Activated CD8-positive, alpha-beta memory T cell treated with anti-CD3 and anti-CD28 coated beads, Interleukin-2, amount 10 ng/mL, durations not matched to agents 7 days and 5 days (primary cell): Measurements from ENCODE around the gene KLHL12. TPM values are rescaled to one million over a fixed set of nuclear protein-coding genes. Genes with fewer than 3 reads are reported as not detected.

ENCODE experiments used
- ATAC-seq: fragments of 150-1000 bp; cut with Tn5 transposase; one replicate; pipeline ENCODE4 v1.10.0; 2021; ENCODE audit warnings: moderate library complexity
- CTCF ChIA-PET: fragments of 350-600 bp; sonication (Branson Sonifier 250); formaldehyde crosslinking; loops from one replicate; lab custom pipeline; 2021; ENCODE audit warnings: antibody characterized with exemption; lab: Charles Lee
- DNase-seq: peaks from one replicate; pipeline ENCODE4 v3.0.0-alpha.2; 2020
- H3K27ac Mint-ChIP-seq: one replicate; pipeline ENCODE4 v1.8.0; 2021; ENCODE audit warnings: mild to moderate bottlenecking, mixed read lengths
- H3K27me3 Mint-ChIP-seq: one replicate; pipeline ENCODE4 v1.8.0; 2021; ENCODE audit warnings: mixed read lengths
- H3K36me3 Mint-ChIP-seq: one replicate; pipeline ENCODE4 v1.8.0; 2021; ENCODE audit warnings: mild to moderate bottlenecking, mixed read lengths
- H3K4me1 Mint-ChIP-seq: one replicate; pipeline ENCODE4 v1.8.0; 2021; ENCODE audit warnings: mixed read lengths
- H3K4me3 Mint-ChIP-seq: one replicate; pipeline ENCODE4 v1.8.0; 2021; ENCODE audit warnings: mild to moderate bottlenecking, moderate library complexity, mixed read lengths
- H3K9me3 Mint-ChIP-seq: one replicate; pipeline ENCODE4 v1.8.0; 2022; ENCODE audit warnings: low read depth, mixed read lengths
- total RNA-seq, 2 experiments: library from RNA; stranded (reverse); gene quantifications; one replicate each; pipeline ENCODE4 v1.2.3, GENCODE V29; 2021

The KLHL12 gene
- 10 to 100 TPM; 30.8 to 32.7 TPM for total RNA-seq

DNA sequence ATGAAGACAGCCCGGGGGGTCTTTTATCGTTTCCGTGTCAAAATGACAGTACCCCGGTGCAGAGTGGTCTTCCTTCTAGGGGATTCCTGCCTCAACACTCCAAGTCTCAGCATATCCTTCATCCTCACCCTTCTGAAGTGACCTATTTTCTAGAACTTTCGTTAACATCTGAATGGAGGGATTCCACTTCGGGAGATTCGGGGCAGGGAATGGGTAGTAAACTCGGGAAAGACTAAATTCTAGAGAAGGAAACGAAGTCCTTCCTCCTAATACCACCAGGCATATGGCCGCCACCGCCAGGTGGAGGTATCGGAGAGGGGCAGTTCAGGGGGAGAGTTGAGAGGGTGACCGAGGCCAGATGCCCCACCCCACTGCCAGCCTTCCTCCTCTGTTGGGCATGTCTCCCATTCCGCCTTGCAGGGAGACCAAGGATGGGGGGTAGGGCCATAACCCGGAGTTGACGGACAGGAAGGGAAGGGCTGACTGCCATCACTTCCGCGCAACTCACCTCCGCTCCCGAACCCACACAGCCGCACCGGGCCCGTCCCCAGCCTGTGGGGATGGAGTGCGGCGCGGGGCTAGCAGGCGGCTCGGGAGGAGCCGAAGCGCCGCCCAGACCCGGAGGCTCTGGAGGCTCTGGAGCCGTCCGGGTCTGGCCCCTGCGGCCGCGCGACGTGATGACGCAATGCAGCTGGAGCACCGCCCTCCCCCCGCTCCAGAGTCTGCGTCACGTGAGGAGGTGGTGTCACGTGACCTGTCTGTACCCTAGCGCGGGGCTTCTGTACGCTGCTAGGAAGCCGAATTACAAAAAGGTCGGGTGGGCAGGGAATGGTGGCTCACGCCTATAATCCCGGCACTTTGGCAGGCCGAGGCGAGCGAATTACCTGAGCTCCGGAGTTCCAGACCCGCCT lies at the start of gene KLHL12:
TSS of gene KLHL12 (minus strand) at position 654 of the 911 bp plus-strand sequence. CDS start 2,072 bp downstream, outside the sequence.
- peaks cover 7% of the 10 kb centered on the region for H3K27me3 Mint-ChIP-seq
- H3K4me3 Mint-ChIP-seq, result peak within 1 kb of the TSS; percentile 92
- ATAC-seq, result peak; percentile 97
- peak within 1 kb of the TSS; percentile 93 for H3K27ac Mint-ChIP-seq
- peaks cover 29% of the 10 kb centered on the region for H3K4me1 Mint-ChIP-seq
- CTCF ChIA-PET, result interaction anchor here (0.6 to 2.5 kb wide), 10 partner anchors 15 to 75 kb away, joined by 3 to 9 read pairs (median 4); no protein-coding TSS in a partner anchor
- H3K9me3 Mint-ChIP-seq, result no peaks in the 10 kb centered on the region
- DNase-seq, result peak; percentile 97
- peaks cover 16% of the 10 kb centered on the region for H3K36me3 Mint-ChIP-seq

DNA sequence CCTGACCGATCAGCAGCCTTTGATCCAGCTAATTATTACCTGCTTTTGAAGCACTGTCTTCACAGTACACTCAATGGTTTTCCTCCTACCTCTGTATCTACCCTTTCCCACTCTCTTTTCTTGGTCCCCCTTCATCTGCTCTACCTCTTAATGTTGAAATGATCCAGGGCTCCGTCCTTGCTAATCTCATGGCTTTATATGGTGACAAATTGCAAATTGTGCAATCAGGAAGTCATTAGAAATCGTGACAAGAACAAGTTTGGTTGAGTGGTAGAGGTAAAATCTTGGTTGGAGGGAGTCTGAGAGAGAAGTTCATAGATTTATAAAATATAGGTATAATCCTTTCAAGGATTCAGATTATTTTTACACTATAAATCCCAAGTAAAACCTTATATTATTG lies 49.6 kb upstream of the KLHL12 start:
- Mint-ChIP-seq H3K27ac (no peak overlapping the region), H3K4me3 (no peak overlapping the region), H3K9me3 (no peaks in the 10 kb centered on the region), H3K36me3 (no peaks in the 10 kb centered on the region), H3K4me1 (no peaks in the 10 kb centered on the region), H3K27me3 (peaks cover 50% of the 10 kb centered on the region)
- ATAC-seq (no peak), DNase-seq (no peak)
- CTCF ChIA-PET, result no interaction called here

DNA sequence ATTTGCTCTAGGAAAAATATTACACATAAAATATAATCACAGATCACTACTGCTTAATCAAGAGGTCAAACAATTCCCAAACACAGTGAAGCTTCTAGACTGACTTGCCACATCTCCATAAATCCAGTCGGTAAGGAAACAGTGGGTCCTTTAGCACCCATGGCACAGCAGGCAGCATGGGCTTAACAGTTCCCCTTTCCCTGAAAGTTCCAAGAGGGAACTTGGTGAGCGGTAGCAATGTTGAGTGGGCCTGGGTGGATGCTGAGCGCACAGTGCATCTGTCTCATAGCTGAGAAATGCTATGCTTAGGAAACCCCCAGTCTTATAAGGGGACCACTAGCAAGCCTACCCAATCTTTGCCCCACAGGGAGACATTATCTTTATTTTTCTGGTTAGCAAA lies 47.8 kb upstream of the KLHL12 start:
- Mint-ChIP-seq H3K4me1 (no peaks in the 10 kb centered on the region), H3K4me3 (no peak overlapping the region), H3K9me3 (no peaks in the 10 kb centered on the region), H3K27me3 (peaks cover 45% of the 10 kb centered on the region), H3K27ac (no peak overlapping the region), H3K36me3 (no peaks in the 10 kb centered on the region)
- ATAC-seq, result no peak
- CTCF ChIA-PET, result no interaction called here
- no peak for DNase-seq

- ATAC-seq, result no peak
- H3K4me1 Mint-ChIP-seq, result peaks cover 17% of the 10 kb centered on the region
- no peak overlapping the region for H3K4me3 Mint-ChIP-seq
- CTCF ChIA-PET, result interaction anchor here (0.9 to 1.5 kb wide), 4 partner anchors 12 to 45 kb away, joined by 3 read pairs; partner anchors contain the start of gene KLHL12
- H3K9me3 Mint-ChIP-seq, result no peaks in the 10 kb centered on the region
- DNase-seq, result no peak
- H3K27ac Mint-ChIP-seq, result no peak overlapping the region
- H3K36me3 Mint-ChIP-seq, result no peaks in the 10 kb centered on the region
- peaks cover 21% of the 10 kb centered on the region for H3K27me3 Mint-ChIP-seq
These were observed 45.0 kb upstream of the KLHL12 start for GRCh38 chr1:202972046-202972445.

DNA sequence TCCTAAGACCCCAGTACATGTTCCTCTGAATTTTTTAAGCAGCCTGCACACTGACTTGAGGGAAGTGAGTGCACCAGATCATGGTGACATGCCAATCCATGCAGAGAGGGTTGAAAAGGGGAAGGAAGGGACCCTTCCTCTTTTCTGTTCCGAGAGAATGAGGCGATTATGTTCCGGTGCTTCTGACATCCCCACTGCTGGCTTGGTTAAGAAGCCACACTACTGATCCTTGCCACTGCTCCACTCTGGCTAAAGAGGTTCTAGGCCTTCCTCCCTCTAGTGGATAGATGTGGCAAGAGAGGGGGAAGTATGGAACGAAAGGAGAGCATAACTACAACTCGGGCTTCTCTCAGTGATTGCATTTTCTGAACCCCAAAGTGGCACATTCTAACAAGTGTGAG lies 41.9 kb upstream of the KLHL12 start:
- Mint-ChIP-seq H3K27ac (no peak overlapping the region), H3K9me3 (no peaks in the 10 kb centered on the region), H3K36me3 (no peaks in the 10 kb centered on the region), H3K27me3 (peaks cover 5% of the 10 kb centered on the region), H3K4me1 (peaks cover 25% of the 10 kb centered on the region), H3K4me3 (no peak overlapping the region)
- ATAC-seq (peak; percentile 32), DNase-seq (peak; percentile 52)
- CTCF ChIA-PET, result interaction anchor here (1.2 to 1.6 kb wide), 5 partner anchors 14 to 57 kb away, joined by 4 to 9 read pairs (median 4); partner anchors contain the start of gene KLHL12

GRCh38 chr1:202968351-202968750 lies 41.3 kb upstream of the KLHL12 start:
- CTCF ChIA-PET, result interaction anchor here (0.7 to 3.2 kb wide), 15 partner anchors 9 to 313 kb away, joined by 3 to 14 read pairs (median 4); partner anchors contain the start of gene KLHL12
- Mint-ChIP-seq H3K36me3 (no peaks in the 10 kb centered on the region), H3K27ac (no peak overlapping the region), H3K4me3 (peak overlapping the region; percentile 85), H3K27me3 (no peaks in the 10 kb centered on the region), H3K4me1 (peaks cover 25% of the 10 kb centered on the region), H3K9me3 (no peaks in the 10 kb centered on the region)
- DNase-seq, result no peak
- no peak for ATAC-seq

DNA sequence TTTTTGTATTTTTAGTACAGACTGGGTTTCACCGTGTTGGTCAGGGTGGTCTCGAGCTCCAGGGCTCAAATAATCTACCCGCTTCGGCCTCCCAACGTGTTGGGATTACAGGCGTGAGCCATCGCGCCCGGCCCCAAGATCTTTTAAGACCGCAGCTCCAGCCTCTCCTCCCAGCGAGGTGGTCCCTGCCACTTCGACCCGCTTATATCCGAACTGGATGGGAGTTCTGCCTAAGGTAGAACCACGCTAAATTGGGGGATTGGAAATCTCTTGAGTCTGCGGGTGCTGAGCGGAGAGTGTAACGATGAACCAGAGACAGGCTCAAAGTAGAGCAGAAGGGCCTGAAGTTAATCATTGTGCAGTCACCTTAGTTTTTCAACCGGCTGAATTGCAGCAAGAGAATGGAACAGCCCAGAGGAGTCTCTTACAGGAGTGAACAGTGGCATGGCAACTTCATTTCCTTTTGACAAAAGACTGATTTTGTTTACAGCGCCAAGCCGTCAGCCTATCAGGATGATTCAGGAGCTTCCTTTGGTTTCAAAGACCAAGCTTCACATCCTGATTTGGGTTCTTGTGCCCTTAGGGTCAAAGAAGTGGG lies 40.7 kb upstream of the KLHL12 start:
- H3K27ac Mint-ChIP-seq, result peak overlapping the region; percentile 86
- peak overlapping the region; percentile 85 for H3K4me3 Mint-ChIP-seq
- CTCF ChIA-PET, result interaction anchor here (0.7 to 3.2 kb wide), 15 partner anchors 8 to 313 kb away, joined by 3 to 14 read pairs (median 4); partner anchors contain the start of gene KLHL12
- H3K4me1 Mint-ChIP-seq, result peaks cover 25% of the 10 kb centered on the region
- peak; percentile 10 for ATAC-seq
- H3K36me3 Mint-ChIP-seq, result peaks cover 2% of the 10 kb centered on the region
- no peaks in the 10 kb centered on the region for H3K27me3 Mint-ChIP-seq
- no peaks in the 10 kb centered on the region for H3K9me3 Mint-ChIP-seq
- DNase-seq, result peak; percentile 49

- H3K27me3 Mint-ChIP-seq, result no peaks in the 10 kb centered on the region
- ATAC-seq (no peak), DNase-seq (no peak)
- peaks cover 25% of the 10 kb centered on the region for H3K4me1 Mint-ChIP-seq
- no peaks in the 10 kb centered on the region for H3K9me3 Mint-ChIP-seq
- H3K27ac Mint-ChIP-seq, result peak overlapping the region; percentile 66
- peak overlapping the region; percentile 74 for H3K4me3 Mint-ChIP-seq
- CTCF ChIA-PET, result interaction anchor here (3.2 kb wide), 1 partner anchor 33 kb away, joined by 14 read pairs; no protein-coding TSS in a partner anchor
- H3K36me3 Mint-ChIP-seq, result peaks cover 2% of the 10 kb centered on the region
These were observed 39.2 kb upstream of the KLHL12 start for GRCh38 chr1:202966006-202966898.

GRCh38 chr1:202965422-202965821 lies 38.4 kb upstream of the KLHL12 start:
- H3K36me3 Mint-ChIP-seq, result peaks cover 2% of the 10 kb centered on the region
- CTCF ChIA-PET, result interaction anchor here (3.2 kb wide), 1 partner anchor 34 kb away, joined by 14 read pairs; no protein-coding TSS in a partner anchor
- no peak for ATAC-seq
- H3K4me3 Mint-ChIP-seq, result no peak overlapping the region
- no peak for DNase-seq
- no peaks in the 10 kb centered on the region for H3K27me3 Mint-ChIP-seq
- peaks cover 25% of the 10 kb centered on the region for H3K4me1 Mint-ChIP-seq
- H3K27ac Mint-ChIP-seq, result no peak overlapping the region
- no peaks in the 10 kb centered on the region for H3K9me3 Mint-ChIP-seq

GRCh38 chr1:202964791-202965410 lies 37.9 kb upstream of the KLHL12 start:
- CTCF ChIA-PET, result no interaction called here
- no peak overlapping the region for H3K27ac Mint-ChIP-seq
- H3K4me1 Mint-ChIP-seq, result peaks cover 25% of the 10 kb centered on the region
- no peaks in the 10 kb centered on the region for H3K9me3 Mint-ChIP-seq
- H3K4me3 Mint-ChIP-seq, result no peak overlapping the region
- H3K27me3 Mint-ChIP-seq, result no peaks in the 10 kb centered on the region
- no peak for DNase-seq
- no peak for ATAC-seq
- peaks cover 2% of the 10 kb centered on the region for H3K36me3 Mint-ChIP-seq

DNA sequence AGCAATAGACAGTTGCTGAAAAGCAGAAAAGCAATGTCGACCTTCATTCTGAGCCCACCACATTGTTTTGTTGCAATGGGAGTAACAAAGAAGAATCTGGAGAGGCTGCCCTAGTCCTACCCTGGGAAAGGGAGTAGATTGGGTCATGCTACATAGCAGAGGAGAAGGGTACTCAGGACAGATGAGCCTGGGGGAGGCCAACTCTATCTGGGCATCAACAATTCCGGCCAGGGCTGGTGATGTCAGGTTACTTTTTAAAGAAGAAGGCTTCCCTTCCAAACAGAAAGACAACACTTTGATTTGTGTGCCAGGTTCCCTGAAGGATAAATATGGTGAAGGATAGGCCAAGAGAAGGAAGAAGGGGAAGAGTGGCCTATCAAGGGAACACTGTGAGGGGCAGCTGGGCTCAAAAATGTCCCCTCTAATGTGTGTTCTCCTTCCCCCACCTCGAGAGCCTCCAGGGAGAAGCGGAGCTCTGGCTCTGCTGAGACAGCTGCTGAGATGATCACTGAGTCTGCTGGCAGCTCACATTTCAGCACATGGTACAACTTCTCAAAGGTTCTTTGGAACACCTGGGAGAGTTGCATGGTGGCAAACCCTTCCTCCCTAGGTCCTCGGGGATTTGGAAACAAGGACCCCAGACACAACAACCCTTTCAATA lies 34.3 kb upstream of the KLHL12 start:
- Mint-ChIP-seq H3K27me3 (no peaks in the 10 kb centered on the region), H3K4me1 (peaks cover 26% of the 10 kb centered on the region), H3K27ac (no peak overlapping the region), H3K4me3 (no peak overlapping the region), H3K36me3 (peaks cover 2% of the 10 kb centered on the region), H3K9me3 (no peaks in the 10 kb centered on the region)
- DNase-seq (no peak), ATAC-seq (no peak)
- CTCF ChIA-PET, result no interaction called here

DNA sequence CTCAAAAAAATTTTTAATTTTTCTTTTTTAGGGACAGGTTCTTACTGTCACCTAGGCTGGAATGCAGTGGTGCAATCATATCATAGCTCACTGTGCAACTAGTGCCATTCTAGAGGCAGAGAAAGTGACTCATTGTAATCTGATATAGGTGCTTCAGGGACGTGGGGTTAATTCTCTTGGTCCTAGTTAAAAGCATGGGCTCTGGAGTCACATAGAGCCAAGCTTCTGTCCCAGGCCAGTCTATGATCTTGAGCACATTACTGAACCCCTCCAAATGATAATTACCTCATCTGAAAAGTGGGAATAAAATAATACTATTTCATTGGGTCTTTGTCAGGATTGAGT lies 32.2 kb upstream of the KLHL12 start:
- CTCF ChIA-PET, result interaction anchor here (0.8 to 1.5 kb wide), 4 partner anchors 9 to 257 kb away, joined by 3 to 5 read pairs (median 3); no protein-coding TSS in a partner anchor

More for the DNA sequence above, 32.2 kb upstream of the KLHL12 start:
- no peaks in the 10 kb centered on the region for H3K9me3 Mint-ChIP-seq
- H3K27ac Mint-ChIP-seq, result no peak overlapping the region
- H3K27me3 Mint-ChIP-seq, result no peaks in the 10 kb centered on the region
- no peak for ATAC-seq
- peaks cover 2% of the 10 kb centered on the region for H3K36me3 Mint-ChIP-seq
- peaks cover 27% of the 10 kb centered on the region for H3K4me1 Mint-ChIP-seq
- H3K4me3 Mint-ChIP-seq, result no peak overlapping the region
- DNase-seq, result no peak
